Left lung (tissue), 10 donors: ENCODE data around the gene FBLIM1. TPM values are rescaled to one million over a fixed set of nuclear protein-coding genes. Genes with fewer than 3 reads are reported as not detected.

ENCODE experiments used
- ATAC-seq: fragments of 200-7000 bp; cut with Tn5 transposase; one replicate; pipeline ENCODE4 v1.9.1; 2020; ENCODE audit warnings: moderate library complexity
- DNase-seq, 4 donors: peaks; one replicate each; pipeline ENCODE4 v3.0.0-alpha.2; 2013 to 2020
- H3K27ac ChIP-seq, 2 donors: fragments of 200-600 bp; sonication (generic) in 1 of 2; one replicate each; pipeline versions ENCODE4 v1.5.0 to v1.8.0; 2020 to 2021
- H3K27me3 ChIP-seq, 2 donors: fragments of 200-600 bp; sonication (generic) in 1 of 2; one replicate each; pipeline versions ENCODE4 v1.5.0 to v1.8.0; 2020 to 2021
- H3K36me3 ChIP-seq, 2 donors: fragments of 200-600 bp; sonication (generic) in 1 of 2; one replicate each; pipeline versions ENCODE4 v1.5.0 to v1.8.0; 2020 to 2021
- H3K4me1 ChIP-seq, 2 donors: fragments of 200-600 bp; one replicate each; pipeline ENCODE4 v1.8.0; 2021
- H3K4me3 ChIP-seq, 2 donors: fragments of 200-600 bp; sonication (generic) in 1 of 2; one replicate each; pipeline versions ENCODE4 v1.5.0 to v1.8.0; 2020 to 2021; ENCODE audit warnings: mild to moderate bottlenecking in 1 of 2
- H3K9me3 ChIP-seq, 2 donors: fragments of 200-600 bp; sonication (generic) in 1 of 2; one replicate each; pipeline versions ENCODE4 v1.5.0 to v1.8.0; 2020 to 2021
- intact Hi-C, 2 donors: fragments of 100-400 bp; cut with DNase I; formaldehyde crosslinking; loops; one replicate each; pipeline versions ENCODE4 v1.11.2 to v1.14.2; 2022
- polyA plus RNA-seq, 6 donors: library from polyadenylated mRNA; unstranded; fragments of 120-200 nt; gene quantifications; one replicate each; pipeline ENCODE4 v1.2.1, GENCODE V29; 2013; ENCODE audit not compliant: insufficient read length in 6 of 6
- total RNA-seq, 2 donors: library from RNA; stranded (reverse); fragmentation: NEBNext Ultra II Directional; extraction: Animal tissue kit (Norgen Biotek cat#: 25700); gene quantifications; one replicate each; pipeline ENCODE4 v1.2.1, GENCODE V29; 2021
- TF ChIP-seq, protein P1 (sequence below), 2 donors: fragments of 200-600 bp; sonication (generic) in 1 of 2; IDR thresholded peaks; one replicate each; pipeline versions ENCODE4 v1.5.0 to v1.8.0; 2021; ENCODE audit warnings: antibody characterized with exemption in 2 of 2
- donor health status: DM: no; HTN: yes; CAD: no.
- donor health status: DM: no; HTN: no; CAD: no.

Gene FBLIM1
- total and polyA plus RNA-seq, 8 donors, result 52.3 to 90.0 (median 69.0) TPM

DNA sequence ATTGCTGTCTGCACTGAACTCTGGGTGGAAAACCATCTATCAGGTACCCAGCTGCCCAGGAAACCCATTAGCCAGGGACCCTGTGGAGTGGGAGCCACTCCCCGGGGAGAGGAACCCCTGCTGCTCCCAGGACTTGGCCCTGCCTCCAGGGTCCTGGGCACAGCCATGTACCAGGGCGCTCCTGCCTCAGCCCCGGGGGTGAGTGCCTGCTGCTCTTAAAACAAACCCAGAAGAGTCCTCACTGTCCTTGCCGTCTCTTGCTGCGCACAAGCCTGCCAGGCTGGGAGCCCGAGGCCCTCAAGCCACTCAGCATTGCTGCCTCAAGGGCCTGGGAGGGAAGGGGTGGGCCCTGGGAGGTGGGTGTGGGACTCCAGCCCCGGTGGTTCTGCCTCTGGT is 25.9 kb upstream of the FBLIM1 start:
- ATAC-seq (no peak), DNase-seq (no peak)
- H3K36me3 ChIP-seq, result peaks cover 0 to 84% of the 10 kb centered on the region in 2 donors
- H3K4me3 ChIP-seq, result no peak overlapping the region
- intact Hi-C loops, result no loop called here
- H3K27ac ChIP-seq, result no peak overlapping the region
- TF ChIP-seq, protein P1, sequence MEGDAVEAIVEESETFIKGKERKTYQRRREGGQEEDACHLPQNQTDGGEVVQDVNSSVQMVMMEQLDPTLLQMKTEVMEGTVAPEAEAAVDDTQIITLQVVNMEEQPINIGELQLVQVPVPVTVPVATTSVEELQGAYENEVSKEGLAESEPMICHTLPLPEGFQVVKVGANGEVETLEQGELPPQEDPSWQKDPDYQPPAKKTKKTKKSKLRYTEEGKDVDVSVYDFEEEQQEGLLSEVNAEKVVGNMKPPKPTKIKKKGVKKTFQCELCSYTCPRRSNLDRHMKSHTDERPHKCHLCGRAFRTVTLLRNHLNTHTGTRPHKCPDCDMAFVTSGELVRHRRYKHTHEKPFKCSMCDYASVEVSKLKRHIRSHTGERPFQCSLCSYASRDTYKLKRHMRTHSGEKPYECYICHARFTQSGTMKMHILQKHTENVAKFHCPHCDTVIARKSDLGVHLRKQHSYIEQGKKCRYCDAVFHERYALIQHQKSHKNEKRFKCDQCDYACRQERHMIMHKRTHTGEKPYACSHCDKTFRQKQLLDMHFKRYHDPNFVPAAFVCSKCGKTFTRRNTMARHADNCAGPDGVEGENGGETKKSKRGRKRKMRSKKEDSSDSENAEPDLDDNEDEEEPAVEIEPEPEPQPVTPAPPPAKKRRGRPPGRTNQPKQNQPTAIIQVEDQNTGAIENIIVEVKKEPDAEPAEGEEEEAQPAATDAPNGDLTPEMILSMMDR (IDR thresholded peaks at IDR 0.05), result no peak
- peaks cover 15 to 28% of the 10 kb centered on the region in 2 donors for H3K4me1 ChIP-seq
- no peaks in the 10 kb centered on the region for H3K9me3 ChIP-seq
- H3K27me3 ChIP-seq, result no peaks in the 10 kb centered on the region

DNA sequence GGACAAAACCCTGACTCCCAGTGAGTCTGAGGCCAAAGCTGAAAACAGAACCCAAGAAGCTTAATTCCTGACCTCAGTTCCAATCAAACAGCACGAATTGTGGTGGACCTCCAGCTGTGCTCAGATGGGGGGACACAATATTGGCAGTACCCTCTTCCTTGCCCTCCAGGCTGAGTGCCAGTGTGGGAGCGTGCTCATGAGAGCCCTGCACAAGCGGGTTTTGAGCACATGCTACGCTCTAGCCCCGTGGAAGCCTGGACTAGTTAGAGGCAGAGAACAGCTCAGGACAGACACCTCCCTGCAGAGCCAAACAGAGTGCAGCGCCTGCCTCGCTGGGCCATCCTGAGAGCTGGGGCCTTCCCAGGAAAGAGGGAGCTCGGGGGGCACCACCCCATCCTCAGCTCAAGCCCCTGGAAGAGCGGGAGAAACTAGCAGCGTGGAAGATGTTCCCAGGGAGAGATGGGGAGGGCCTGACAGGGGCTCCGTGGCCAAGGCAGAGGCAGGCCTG is 25.3 kb upstream of the FBLIM1 start:
- H3K4me3 ChIP-seq, result no peak overlapping the region
- H3K36me3 ChIP-seq, result peaks cover 0 to 78% of the 10 kb centered on the region in 2 donors
- intact Hi-C loops, result no loop called here
- no peak overlapping the region for H3K27ac ChIP-seq
- H3K27me3 ChIP-seq, result no peaks in the 10 kb centered on the region
- TF ChIP-seq, protein P1 (IDR thresholded peaks at IDR 0.05), result no peak
- H3K4me1 ChIP-seq, result peaks cover 15 to 28% of the 10 kb centered on the region in 2 donors
- no peaks in the 10 kb centered on the region for H3K9me3 ChIP-seq
- DNase-seq (no peak), ATAC-seq (no peak)

- DNase-seq (no peak), ATAC-seq (no peak)
- TF ChIP-seq, protein P1 (IDR thresholded peaks at IDR 0.05), result no peak
- Histone ChIP-seq H3K4me1 (peaks cover 15 to 28% of the 10 kb centered on the region in 2 donors), H3K27me3 (no peaks in the 10 kb centered on the region), H3K9me3 (no peaks in the 10 kb centered on the region), H3K4me3 (no peak overlapping the region), H3K36me3 (peaks cover 0 to 73% of the 10 kb centered on the region in 2 donors), H3K27ac (no peak overlapping the region)
- intact Hi-C loops, result no loop called here
Observed at GRCh38 chr1:15733726-15734226, 24.8 kb upstream of the FBLIM1 start.

GRCh38 chr1:15734296-15734695 is 24.3 kb upstream of the FBLIM1 start:
- intact Hi-C loops, result no loop called here
- TF ChIP-seq, protein P1 (IDR thresholded peaks at IDR 0.05), result no peak
- ATAC-seq (no peak), DNase-seq (no peak)
- H3K36me3 ChIP-seq, result peaks cover 0 to 68% of the 10 kb centered on the region in 2 donors
- H3K27me3 ChIP-seq, result no peaks in the 10 kb centered on the region
- H3K27ac ChIP-seq, result no peak overlapping the region
- no peaks in the 10 kb centered on the region for H3K9me3 ChIP-seq
- no peak overlapping the region for H3K4me3 ChIP-seq
- peaks cover 15 to 28% of the 10 kb centered on the region in 2 donors for H3K4me1 ChIP-seq

DNA sequence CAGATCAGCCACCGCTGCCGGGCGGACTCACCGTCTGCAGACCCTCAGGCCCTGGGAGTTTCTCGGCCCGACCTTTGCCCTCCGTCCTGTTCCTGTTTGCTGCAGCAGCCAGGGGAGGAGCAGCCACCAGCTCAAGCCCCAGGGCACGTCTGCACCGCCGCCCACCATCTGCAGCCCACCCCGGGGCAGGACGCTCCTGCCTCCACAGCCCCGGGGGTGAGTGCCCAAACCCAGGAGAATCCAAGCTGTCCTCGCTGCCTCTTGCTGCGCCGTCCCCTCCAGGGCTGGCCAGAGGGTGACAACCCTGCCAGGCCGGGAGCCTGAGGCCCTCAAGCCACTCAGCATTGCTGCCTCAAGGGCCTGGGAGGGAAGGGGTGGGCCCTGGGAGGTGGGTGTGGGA is 23.7 kb upstream of the FBLIM1 start:
- DNase-seq, result no peak
- intact Hi-C loops, result no loop called here
- Histone ChIP-seq H3K27ac (no peak overlapping the region), H3K4me3 (no peak overlapping the region), H3K36me3 (peaks cover 0 to 62% of the 10 kb centered on the region in 2 donors), H3K4me1 (peaks cover 15 to 28% of the 10 kb centered on the region in 2 donors), H3K27me3 (no peaks in the 10 kb centered on the region), H3K9me3 (no peaks in the 10 kb centered on the region)
- ATAC-seq, result peak; percentile 63
- TF ChIP-seq, protein P1 (IDR thresholded peaks at IDR 0.05), result no peak
